CD4-positive, alpha-beta T cell treated with Interferon alpha-2 for 1 hour (primary cell): ENCODE data around the gene EXOSC5.
"Not testable (repeated sequence)": the region's sequence is repeated elsewhere in the genome, so short reads cannot be mapped to it uniquely, and the experiment has no call there.

ENCODE experiments used
- DNase-seq, 2 donors: peaks; one replicate each; pipeline ENCODE4 v3.0.0-alpha.2; 2020 to 2022

Gene EXOSC5

DNA sequence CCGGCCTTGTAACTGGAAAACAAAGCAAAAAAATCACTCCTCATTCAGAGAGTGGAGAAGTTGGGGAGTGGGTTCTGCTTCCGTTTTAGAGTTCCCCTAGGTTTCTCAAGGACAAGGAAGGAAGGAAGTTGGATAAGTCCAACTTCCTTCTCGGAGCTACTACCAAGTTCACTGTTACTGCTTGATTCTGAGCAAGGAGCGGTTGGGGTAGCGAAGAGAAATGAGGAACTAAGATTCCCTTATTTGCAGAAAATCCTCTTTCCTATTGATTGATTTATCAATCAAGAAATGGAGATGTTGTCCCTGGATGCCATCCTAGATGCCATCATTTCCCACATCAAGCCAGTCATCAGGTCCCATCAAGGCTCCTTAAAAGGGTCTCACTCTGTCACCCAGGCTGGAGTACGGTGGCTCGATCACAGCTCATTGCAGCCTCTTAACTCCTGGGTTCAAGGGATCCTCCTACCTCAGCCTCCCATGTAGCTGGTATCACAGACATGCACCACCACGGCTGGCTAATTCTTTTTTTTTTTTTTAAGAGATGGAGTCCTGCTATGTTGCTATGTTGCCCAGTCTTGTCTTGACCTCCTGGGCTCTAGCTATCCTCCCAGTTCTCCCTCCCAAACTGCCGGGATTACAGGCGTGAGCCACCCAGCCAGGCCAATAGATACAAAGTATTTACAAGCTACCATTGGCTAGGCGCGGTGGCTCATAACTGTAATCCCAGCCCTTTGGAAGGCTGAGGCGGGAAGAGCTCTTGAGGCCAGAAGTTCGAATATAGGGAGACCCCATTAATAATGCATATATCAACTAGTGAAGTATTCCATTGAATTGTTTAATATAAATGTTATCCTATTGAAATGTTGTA is 32.4 kb downstream of the EXOSC5 start:
- no peak for DNase-seq

DNA sequence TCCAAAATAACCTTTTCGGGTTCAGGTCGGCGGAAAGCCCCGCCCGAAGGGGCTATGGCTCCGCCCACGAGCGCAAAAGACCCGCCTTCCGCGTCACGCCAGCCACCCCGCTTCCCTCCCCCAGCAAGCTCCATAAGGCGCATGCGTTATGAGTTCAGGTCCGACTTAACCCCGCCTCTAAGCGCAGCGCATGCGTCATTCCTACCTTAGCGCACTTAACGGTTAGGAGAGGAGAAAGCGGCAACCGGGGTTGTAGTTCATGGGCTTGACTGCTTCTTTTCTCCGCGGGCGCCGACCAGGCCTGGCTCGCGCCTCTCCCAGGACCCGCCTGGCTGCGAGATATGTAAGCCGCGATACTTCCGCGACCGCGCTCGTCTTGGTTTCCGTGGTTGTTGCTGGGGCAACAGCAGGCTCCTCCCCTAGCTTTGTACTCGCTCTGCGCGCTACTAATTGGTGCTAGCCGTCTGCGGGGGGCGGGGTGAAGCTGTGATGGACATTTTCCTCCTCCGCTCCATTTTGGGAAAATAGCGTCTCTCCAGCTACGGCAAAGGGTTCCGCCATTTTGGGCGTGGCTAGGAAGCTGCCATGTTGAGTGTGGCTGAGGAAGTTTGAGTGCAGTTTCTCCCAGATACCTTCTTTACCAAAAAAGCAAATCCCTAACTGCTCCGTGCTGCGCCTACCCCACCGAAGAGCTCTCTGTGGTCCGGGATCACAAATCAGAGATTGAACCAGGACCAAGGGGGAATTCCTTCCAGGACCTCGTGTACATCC is 33.2 kb downstream of the EXOSC5 start, which contains the start of gene B9D2:
TSS of gene B9D2 (minus strand) at position 397 of the 771 bp plus-strand sequence. CDS start 630 bp downstream, outside the sequence.
- DNase-seq = peak; percentile 99

DNA sequence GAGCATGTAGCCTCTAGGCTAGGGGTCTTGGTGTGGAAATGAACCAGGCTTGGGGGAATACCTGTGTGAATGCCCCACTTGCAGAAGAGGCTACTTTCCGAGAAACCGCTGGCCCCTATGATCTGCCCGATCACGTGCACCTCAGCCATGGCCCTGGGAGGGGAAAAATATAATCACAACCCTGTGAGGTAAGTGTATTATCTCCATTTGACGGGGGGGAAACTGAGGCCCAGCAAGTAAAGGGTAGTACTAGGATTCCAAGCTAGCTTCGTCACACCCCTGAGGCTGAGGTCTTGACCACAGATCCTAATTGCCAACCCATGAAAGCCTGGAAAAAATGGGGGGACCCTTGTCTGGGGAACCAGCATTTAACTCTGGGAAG is 33.8 kb downstream of the EXOSC5 start:
- DNase-seq = no peak

DNA sequence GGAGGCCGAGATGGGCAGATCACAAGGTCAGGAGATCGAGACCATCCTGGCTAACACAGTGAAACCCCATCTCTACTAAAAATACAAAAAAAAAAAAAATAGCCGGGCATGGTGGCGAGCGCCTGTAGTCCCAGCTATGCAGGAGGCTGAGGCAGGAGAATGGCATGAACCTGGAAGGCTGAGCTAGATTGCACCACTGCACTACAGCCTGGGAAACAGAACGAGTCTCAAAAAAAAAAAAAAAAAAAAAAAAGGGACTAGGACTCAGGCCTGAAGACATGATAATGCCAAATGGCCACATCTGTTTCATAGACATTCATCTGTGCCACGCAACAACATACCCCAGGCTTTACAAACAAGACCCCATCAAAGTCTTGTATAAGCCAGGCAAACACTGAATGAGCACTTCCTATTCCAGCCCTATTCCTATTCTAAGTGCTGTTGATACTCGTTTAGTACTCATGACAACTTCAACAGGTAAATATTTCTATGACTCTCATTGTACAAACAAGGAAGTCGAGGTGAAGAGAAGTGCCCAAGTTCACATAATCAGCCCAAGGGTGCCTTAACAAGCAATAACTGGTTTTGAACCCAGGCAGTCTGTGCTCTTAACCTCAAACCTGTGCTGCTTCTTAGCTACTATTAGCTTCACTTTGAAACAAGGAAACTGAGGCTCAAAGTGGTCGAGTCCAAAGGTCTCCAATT is 34.9 kb downstream of the EXOSC5 start:
- DNase-seq = no peak

DNA sequence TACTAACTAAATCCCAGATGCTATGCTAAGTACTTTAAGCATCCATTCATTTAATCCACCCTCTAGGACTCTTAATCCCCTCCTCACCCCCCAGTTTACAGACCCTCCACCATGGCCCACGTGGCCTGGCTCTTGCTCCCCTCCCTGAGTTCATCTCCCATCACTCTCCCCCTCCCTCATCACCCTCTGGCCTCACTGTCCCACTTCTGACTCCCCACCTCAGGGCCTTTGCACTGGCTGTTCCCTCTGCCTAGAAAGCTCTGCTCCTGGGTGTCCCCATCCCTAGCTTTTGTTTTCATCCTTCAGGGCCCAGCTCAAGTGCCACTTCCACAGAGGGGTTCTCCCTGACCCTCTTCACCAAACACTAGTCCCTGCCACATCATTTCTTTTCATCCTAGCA is 37.4 kb downstream of the EXOSC5 start:
- DNase-seq = no peak

DNA sequence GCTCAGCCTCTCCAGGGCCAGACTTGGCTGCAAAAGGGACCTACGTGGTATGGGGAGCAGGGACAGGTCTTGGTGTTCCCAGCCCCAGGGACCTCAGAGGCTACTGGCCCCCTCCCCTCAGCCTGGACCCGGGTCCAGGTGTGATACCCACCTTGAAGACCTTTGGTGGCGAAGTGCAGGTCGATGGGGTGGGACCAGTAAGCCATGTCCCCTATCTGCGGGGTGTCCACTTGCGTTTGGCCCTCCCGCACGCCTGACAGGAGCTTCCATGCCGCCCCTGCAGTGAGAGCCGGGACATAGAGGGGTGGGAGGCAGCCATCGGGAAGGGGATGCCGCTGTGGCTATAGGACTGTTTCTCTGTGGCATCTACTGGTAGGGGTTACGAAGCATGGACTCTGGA is 39.4 kb downstream of the EXOSC5 start:
- DNase-seq = no peak

DNA sequence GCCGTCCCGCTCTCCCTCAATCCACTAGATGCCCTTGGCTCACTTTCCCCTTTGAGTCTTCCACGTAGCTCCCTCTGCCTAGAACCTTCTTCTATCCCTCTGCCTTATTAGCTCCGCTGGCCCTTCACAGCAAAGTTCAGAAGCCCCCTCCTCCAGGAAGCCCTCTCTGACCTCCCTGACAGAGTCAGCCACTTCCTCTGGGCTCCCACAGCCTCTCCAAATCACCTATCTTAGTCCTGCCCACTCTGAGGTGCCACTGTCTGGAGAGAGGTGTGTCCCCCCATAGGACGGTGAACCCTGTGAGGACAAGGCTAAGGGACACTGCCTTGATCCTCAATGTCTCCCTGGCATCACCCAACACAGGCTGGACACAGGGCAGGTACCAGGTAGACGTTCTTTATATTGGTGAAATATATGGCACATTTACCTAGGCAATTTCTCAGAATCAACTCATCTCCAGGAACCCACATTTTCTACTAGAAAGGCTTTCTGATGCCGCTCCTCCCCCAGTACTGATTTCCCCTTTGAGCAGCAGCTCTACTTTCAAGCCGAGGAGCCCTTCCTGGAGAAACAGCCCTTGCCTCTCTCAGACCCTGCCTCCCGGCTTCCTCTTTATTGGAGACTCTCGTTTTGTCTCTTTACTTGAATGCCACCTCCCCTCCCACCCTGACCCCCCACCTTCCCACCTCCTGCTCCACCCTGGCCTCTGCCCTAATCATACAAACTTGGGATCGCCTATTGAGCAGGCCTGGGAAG is 40.0 kb downstream of the EXOSC5 start:
- peak; percentile 69 to 81 for DNase-seq

DNA sequence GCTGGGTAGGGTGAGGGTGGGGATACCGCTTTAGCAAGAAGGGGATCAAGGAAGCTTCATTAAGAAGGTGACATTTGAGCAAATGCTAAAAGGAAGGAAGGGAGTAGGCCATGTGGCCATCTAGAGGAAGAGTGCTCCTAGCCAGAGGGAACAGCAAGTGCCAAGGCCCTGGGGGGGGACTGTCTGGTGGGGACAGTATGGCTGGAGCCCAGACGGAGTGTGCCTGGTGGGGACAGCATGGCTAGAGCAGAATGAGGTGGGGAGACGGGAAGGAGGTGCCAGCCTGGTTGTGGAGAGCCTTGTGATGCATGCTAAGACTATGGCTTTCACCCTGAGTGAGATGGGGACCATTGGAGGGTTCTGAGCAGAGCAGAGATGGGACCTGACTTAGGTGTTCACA is 41.4 kb downstream of the EXOSC5 start:
- DNase-seq = no peak

DNA sequence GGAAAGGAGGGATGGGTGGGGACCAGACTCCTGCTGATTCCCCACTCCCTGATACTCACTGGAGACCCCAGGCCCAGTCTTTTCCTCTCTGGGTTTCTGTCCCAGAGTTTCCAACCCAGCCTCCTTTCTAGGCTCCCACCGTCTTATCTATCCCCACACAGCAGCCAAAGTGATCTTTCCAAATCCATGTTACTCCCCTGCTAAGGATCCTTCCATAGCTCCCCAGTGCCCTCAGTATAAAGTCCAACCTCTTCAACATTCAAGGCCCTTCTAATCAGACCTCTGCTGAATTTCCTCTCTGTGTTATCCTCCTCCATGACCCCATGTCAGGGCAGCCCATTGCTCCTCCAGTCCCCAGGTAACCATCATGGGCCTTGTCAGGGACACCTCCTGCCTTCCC is 42.1 kb downstream of the EXOSC5 start:
- DNase-seq = no peak

DNA sequence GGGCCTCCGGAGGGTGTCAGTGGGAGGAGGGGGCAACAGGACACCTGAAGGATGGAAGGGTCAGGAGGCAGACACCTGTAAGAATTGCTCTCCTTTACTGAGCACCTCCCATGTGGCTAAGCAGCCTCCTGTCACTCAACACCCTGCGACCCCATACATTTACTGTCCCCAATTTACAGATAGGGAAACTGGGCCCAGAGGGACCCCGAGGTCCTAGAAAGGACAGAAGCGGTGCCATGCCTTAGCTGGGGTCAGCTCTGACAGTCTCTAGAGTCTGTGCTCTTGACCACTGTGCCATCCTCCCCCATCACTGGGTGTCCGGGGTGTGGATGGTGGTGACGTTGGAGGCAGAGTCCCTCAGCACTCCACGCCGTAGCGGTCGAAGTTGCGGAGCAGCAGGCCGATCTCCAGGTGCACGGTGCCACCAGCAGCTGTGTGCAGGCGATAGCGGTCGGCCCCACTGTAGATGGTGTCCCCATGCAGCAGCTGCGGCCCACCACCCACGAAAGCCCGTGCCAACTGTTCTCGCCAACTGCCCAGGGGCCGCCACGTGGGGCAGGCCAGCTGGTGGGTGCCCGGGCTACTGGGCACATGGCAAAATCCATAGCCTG is 42.7 kb downstream of the EXOSC5 start:
- DNase-seq = no peak

DNA sequence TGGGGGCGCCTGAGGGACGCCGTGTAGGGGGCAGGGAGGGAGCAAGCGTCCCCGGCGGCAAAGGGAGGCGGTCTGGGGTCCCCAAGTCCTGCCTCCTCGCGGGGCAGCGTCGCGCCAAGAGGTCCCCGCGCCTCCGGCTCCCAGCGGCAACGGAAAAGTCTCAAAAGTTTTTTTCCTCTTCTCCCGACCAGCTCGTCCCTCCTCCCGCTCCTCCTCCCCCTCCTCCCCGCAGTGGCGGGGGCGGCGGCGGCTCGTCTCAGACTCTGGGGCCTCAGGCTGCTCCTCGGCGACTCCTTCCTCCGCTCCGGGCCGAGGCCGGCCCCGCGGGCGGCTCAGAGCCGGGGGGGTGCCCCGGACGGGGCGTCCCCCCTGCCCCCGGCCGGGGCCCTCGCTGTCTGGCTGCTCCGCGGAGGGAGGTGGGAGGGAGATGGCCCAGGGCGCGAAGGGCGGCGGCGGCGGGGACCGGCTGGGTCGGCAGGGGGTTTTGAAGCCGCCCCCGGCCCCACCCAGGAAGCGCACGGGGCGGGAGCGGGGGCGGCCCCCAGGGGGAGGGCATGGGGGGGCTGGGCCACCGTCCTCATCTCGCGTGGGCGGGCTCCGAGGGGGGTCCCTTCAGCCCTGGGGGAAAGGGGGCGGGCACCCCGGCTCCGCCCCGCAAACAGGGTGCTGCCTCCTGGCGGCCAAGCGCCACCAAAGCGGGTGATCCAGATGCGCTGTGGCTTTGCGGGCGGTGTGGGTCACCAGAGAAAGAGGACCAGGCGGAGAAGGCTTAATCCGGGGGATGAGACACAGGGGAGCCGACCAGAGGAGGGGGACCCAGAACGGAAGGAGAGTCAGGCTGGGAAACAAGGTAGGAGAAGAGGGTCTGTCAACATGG is 43.5 kb downstream of the EXOSC5 start, which contains the start of gene TGFB1:
TSS of gene TGFB1 (minus strand) at position 457 of the 877 bp plus-strand sequence. CDS start 878 bp downstream, outside the sequence.
- DNase-seq = peak; percentile 96 to 97

DNA sequence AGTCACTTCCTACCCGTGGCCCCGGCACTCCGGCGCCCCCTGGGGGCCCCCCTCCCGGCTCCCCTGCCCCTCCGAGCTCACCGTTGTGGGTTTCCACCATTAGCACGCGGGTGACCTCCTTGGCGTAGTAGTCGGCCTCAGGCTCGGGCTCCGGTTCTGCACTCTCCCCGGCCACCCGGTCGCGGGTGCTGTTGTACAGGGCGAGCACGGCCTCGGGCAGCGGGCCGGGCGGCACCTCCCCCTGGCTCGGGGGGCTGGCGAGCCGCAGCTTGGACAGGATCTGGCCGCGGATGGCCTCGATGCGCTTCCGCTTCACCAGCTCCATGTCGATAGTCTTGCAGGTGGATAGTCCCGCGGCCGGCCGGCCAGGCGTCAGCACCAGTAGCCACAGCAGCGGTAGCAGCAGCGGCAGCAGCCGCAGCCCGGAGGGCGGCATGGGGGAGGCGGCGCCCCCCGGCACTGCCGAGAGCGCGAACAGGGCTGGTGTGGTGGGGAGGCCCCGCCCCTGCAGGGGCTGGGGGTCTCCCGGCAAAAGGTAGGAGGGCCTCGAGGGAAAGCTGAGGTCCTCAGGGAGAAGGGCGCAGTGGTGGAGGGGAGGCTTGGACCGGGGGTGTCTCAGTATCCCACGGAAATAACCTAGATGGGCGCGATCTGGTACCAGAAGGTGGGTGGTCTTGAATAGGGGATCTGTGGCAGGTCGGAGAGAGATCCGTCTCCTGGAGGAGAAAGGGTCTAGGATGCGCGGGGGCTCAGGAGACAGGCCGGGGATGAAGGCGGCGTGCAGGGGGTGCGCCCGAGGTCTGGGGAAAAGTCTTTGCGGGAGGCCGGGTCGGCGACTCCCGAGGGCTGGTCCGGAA is 44.3 kb downstream of the EXOSC5 start:
- DNase-seq = peak; percentile 78 to 82

DNA sequence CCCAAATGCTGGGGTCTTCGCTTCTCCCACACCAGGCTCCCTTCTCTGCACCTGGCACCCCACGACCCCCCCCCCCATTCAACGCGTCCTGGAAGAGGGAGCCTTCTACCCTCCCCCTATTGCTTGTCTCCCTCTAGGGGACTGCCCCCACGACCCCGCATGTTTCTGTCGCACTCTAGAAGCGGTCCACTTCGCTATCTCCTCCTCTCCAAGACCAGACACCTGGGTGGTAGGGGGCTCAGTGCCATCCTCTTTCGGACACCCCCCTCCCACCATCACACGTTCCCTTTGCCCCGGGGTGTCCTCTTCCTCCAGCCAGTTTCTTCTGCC is 44.9 kb downstream of the EXOSC5 start:
- DNase-seq = no peak

DNA sequence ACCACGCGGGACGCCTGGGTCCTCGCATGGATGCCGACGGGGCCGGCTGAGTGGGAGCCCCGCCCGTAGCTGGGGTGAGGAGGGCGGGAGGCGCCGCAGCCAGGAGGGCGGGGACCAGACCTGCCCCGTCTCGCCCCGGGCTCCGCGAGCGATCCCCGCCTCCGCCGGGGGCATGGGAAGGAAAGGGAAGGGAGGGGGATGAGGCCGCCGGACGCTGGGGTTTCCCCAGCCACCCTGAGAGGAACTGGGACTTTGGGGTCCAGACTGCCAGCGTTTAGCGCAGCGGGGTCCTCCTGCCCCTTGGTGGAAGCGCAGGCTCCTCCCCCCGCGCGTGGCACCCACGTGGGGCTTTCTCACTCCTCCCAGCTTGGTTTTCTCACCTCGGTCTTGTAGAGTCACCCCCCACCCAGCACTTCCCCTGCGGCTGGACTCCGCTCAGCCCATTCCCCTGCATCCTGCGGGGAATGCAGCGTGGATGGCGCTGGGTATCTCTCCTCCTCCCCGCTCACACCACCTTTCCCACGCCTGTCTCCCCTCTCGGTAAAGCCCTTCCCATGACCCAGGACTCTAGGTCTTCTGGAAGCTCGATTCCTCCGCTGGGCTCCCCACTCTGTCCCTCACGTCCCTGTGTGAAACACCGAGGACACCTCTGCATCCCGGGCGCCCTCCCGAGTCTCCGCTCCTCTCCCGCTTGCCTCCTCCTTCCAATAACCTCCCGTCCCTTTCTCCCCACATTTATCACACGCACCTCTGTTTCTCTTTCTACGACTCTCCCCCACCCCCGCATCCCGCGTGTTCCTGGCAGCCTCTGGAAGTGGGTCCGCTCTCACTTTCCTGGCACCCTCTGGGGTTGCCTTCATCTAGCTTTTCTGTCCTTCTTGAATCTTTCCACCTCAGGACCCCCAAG is 45.6 kb downstream of the EXOSC5 start:
- peak; percentile 86 to 89 for DNase-seq

DNA sequence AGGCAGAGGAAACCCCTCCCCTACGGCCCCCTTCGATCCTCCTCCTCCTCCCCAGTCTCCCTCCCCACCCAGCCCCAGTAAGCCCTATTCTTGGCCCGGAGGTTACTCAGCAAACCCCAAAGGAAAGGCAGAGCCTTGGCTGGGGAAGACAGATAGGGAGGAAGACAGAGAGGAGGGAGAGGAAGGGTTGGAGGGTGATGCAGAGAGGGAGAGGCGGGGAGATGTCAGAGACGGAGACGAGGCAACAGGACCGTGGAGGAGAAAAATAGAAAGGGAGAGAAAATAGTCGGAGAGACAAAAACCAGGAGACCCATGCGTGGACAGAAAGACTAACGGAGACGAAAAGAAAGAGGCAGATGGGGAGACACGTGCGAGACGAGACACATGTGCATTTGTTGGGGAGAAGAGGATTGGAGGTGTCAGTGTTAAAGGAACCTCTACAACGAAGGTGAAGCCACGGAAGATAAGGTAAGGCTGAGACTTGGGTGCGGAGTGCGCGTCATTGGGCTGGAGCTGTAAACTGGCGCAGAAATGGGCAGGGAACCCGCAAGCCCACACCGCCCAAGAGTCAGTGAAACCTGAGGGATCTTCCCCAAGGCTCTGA is 46.3 kb downstream of the EXOSC5 start:
- DNase-seq = no peak

DNA sequence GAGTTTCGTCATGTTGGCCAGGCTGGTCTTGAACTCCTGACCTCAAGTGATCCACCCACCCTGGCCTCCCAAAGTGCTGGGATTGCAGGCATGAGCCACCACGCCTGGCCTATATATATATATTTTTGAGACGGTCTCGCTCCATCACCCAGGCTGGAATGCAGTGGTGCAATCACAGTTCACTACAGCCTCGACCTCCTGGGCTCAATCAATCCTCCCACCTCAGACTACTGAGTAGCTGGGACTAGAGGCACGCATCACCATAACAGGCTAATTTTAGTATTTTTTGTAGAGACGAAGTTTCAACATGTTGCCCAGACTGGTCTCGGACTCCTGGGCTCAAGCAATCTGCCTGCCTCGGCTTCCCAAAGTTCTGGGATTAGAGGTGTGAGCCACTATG is 50.2 kb downstream of the EXOSC5 start:
- DNase-seq = not testable (repeated sequence)

DNA sequence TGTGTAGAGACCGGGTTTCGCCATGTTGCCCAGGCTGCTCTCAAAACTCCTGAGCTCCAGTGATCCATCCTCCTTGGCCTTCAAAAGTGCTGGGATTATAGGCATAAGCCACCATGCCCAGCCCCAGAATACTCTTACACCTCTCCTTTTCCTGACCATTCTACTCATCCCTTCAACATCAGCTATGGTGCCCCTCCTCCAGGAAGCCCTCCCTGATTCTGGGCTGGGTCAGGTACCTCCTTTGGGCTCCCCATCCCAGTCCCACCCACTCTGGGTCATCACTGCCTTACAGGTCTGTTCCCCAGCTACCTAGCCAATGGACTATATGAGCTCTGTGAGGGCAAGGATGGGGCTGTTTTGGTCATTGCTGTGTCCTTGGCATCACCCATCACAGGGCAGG is 53.0 kb downstream of the EXOSC5 start:
- DNase-seq = no peak

DNA sequence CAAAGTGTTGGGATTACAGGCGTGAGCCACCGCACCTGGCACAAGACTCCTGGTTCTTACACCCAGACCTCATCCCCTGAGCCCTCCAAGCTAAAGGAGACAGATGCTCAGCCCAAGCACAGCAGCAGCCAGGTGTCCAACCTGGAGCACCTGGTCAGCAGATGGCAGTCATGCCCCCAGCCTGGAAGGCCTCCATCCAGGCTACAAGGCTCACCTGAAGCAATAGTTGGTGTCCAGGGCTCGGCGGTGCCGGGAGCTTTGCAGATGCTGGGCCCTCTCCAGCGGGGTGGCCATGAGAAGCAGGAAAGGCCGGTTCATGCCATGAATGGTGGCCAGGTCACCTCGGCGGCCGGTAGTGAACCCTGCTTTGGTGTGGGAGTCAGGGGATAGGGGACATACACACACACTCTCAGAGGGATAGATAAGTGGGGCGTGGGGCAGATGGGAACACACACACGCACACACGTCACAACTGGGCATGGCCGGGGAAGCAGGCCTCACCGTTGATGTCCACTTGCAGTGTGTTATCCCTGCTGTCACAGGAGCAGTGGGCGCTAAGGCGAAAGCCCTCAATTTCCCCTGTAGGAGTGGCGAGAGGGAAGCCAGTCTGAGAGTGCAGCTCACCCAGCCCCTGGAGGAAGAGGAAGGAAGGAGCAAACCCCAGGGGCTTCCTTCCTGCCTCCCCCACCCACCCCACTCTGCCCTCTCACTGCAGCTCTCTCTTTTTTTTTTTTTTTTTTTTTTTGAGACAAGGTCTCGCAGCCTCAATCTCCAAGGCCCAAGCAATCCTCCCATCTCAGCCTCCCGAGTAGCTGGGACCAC is 55.3 kb downstream of the EXOSC5 start:
- DNase-seq = no peak
